Panc1 (cell line): ENCODE measurements around the gene LMF1.

Source experiments
- POLR2AphosphoS5 ChIP-seq: IDR thresholded peaks from 2 replicates; pipeline ENCODE4 v1.6.1; 2012; ENCODE audit warnings: mild to moderate bottlenecking, low read depth, low read length, moderate library complexity
- TF ChIP-seq, protein P1 (sequence below): fragments of 450-650 bp; IDR thresholded peaks from 2 replicates; pipeline ENCODE4 v1.5.1; 2017; ENCODE audit warnings: mild to moderate bottlenecking

DNA sequence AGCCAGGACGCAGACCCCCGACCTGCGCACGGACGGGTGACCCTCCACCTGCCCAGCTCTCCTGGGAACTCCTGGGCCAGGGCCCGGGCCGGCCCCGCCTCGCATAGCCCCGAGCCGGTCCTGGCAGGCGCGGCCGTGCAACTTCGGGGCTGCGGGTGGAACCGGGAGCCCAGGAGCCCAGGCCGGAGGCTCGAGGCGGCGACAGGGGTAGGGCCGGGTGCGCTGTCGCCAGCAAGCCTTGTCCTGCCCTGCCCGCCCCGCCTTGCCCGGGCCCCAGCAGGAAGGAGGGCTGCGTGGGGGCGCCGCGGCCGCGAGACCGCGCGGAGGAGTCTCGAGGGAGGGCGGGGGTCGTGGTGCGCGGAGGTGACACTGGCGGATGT is 408 bp downstream of the LMF1 start:
- TF ChIP-seq, protein P1, sequence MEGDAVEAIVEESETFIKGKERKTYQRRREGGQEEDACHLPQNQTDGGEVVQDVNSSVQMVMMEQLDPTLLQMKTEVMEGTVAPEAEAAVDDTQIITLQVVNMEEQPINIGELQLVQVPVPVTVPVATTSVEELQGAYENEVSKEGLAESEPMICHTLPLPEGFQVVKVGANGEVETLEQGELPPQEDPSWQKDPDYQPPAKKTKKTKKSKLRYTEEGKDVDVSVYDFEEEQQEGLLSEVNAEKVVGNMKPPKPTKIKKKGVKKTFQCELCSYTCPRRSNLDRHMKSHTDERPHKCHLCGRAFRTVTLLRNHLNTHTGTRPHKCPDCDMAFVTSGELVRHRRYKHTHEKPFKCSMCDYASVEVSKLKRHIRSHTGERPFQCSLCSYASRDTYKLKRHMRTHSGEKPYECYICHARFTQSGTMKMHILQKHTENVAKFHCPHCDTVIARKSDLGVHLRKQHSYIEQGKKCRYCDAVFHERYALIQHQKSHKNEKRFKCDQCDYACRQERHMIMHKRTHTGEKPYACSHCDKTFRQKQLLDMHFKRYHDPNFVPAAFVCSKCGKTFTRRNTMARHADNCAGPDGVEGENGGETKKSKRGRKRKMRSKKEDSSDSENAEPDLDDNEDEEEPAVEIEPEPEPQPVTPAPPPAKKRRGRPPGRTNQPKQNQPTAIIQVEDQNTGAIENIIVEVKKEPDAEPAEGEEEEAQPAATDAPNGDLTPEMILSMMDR, result no peak
- no peak; the same call in 1 of the 2 replicates for TF ChIP-seq POLR2AphosphoS5
